GM19455 (cell line): Measurements from ENCODE around the gene TRIB2.

Experiments
- ATAC-seq: cut with Tn5 transposase; IDR thresholded peaks from one replicate; pipeline ENCODE4 v1.9.1; 2021; ENCODE audit not compliant: unreplicated experiment

The TRIB2 gene

DNA sequence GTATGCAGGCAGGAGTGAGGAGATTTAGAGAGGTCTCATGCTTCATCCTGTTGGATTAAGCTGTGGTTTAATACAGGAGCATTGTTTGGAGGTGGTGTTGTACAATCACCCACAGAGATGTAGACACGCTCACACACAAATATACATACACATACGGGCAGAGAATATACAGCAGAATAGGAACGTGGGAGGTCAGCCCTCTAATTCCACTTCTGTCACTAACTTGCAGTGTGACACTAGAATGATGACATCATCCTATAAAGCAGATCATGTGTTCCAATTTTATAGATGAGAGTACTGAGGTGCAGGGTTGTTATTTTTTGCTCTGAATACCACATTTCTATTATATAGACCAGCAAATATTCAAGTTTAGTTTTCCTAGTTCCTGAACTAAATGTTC is 54.4 kb downstream of the TRIB2 start:
- no peak for ATAC-seq

GRCh38 chr2:12773586-12774394 is 57.1 kb downstream of the TRIB2 start:
- ATAC-seq = no peak

DNA sequence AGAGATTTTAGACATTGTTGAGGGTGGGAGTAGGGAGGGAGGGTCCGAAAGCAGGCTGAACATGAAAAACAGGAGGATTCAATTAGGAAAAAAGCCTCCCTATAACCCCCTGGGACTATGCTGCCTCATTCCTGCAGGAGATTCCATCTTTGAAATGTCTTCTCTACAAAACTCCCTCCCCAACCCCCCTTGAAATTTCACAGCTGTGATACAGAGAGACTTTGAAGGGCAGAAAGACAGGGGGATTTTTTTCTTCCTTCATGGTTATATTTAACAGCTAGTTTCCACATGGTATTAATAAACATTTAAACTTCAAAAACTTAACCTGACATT is 57.6 kb downstream of the TRIB2 start:
- ATAC-seq = no peak

DNA sequence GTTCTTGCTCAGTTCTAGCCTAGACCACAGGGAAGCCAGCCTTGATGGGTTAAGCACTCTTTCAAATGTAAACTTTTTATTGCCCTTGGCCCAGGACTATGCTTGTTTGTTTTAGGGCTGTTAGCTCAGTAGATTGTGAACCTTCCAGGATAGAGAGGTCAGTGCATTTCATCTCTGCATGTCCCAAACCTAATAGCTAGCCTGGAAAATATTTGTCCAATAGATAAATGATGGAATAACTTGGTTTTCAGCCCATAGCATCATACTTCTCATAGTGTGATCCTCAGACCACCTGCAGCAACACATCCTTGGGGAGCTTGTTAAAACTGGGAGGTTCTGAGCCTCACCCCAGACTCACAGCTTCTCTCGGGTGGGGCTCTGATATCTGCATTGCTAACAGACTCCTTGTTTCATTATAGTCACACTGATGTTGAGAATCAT is 59.8 kb downstream of the TRIB2 start:
- no peak for ATAC-seq

DNA sequence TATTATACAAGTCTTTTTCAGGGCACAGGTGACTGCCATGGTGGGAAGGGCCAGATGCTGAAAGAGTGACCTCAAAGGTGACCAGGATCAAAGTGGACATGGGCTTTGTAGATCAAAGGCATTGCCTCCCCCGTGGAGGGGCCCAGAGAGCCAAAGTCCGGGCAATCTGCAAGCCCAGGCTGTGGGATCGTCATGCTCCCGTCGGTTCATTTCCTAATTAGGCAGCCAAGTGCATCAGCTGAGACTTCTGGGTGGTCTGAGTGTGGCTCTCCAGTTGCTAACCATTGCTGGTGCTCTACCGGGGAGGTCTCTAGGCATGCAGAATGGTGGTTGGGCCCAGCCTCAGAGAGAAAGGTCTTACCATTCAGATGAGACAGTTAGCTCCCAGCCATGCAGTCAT is 61.6 kb downstream of the TRIB2 start:
- no peak for ATAC-seq

DNA sequence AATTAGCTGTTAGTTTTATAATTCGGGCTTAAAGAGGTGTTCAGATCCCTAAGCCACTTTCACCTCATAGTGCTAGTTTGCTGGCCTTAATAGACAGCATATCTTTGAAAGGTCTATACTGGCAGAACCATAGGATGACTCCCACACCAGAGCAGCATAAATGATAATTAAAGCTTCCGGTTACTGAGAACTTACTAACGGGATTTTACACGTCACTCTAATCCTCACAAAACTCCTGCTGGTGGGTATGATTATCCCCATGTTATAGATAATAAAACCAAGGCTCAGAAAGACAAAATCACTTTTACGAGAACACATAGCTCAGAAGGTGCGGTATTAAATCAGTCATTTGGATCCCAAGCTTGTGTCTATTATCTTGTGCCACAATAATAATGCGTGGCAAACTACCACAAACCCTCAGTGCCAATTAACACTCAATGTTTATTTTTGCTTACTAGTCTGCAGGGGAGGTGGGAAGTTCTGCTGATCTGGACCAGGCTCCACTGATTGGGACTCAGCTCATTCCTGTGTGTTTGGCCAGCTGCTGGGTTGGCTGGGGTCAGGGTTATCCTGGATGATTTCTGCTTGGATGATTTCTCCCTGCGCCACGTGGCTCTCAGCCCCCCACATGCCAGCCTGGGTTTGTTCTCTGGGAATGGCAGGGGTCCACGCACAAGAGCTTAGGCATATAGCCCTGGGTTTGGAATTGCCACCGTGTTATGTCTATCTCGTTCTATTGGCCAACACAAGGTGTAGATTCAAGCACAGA is 62.3 kb downstream of the TRIB2 start:
- ATAC-seq = no peak

DNA sequence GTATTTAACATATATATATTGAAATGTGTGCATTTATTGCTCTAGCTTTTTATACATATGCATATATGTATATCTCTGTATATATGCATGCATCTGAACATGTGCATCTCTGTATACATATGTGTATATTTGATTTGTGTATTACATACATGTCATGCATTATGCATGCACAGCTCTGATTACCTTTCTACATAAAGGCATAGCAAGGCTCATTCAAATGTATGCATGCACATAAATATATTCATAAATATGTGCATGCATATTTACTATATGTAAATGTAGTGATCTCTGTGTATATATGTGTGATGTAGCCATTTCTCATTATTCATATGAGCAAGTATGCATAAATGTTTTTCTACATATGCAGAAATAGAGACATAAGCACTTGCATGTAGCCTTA is 64.6 kb downstream of the TRIB2 start:
- ATAC-seq = no peak

DNA sequence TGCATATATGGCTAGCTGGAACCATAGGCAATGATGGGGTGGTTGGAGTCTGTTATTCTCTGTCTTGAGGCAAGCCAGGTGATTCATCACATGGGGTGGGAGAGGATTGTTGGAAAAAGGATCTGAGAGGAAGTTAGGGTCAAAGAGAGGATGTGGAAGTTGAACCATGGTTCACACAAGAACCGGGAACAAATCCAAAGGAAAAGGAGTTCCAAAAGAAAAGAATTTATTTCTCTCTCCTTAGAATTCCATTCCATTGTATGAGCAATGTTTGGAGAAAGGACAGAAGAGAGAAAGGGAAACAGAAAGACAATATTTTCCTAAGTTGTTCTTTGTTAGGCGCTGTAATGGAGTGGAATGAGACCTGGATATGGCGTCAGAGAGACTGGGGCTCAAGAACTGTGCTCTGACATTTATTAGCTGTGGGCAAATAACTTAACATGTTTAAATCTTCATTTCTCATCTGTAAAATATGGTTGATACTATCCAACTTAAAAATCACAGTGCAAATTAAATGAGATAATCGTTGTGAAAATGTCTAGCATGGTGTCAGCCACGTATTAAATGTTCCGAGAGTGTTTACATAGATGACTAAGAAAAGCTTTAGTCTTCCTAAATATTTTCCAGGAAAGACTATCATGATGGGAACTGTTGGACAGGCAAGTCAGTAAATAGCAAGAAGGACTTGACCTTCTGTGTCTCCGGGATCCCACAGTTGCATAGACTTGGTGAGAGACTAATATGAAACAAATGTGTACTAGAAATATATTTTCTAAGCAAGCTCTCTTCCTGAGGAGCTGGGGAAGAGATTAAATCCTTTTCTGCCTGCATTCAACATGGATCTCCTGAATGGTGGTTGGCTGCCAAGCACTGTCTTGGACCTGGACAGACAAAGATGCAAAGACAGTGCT is 71.4 kb downstream of the TRIB2 start:
- ATAC-seq = no peak

DNA sequence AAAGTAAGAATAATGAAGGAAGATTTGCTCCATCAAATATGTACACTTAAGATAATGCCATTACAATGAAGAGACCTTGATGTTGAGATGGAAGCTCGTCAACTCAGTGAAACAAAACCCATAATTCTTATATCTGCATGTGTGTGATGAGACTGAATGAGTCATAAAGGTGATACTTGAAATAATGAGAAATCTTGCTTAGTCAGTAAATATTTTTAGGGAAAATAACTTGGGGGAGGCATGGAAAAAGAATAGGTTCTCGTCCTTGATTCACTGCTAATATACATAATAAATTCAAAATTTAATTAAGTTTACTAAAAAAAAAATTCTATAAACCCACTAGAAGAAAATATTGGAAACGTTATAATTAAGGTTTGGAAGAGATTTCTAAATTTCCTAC is 75.2 kb downstream of the TRIB2 start:
- no peak for ATAC-seq
